SK-N-SH (cell line): ENCODE data around the gene FCRL3. TPM values are rescaled to one million over a fixed set of nuclear protein-coding genes. Genes with fewer than 3 reads are reported as not detected.

Experiments used
- CTCF ChIA-PET: fragments of 300-600, 350-600 bp; formaldehyde crosslinking; extraction: SDS; loops from one replicate; lab custom pipeline; 2021; lab: Yijun Ruan, JAX
- POLR2A ChIA-PET: fragments of 350-600 bp; sonication (Branson Sonifier 250); formaldehyde crosslinking; extraction: SDS; loops from one replicate; lab custom pipeline; 2020; ENCODE audit warnings: antibody characterized with exemption, inconsistent platforms; lab: Yijun Ruan, JAX
- DNase-seq: peaks from one replicate; pipeline ENCODE4 v3.0.0; 2012
- H2AFZ ChIP-seq: fragments of 200-600 bp; sonication (generic); 2 replicates; pipeline ENCODE4 v1.8.1; 2016; ENCODE audit warnings: antibody characterized with exemption, mild to moderate bottlenecking, low read depth
- H3F3A ChIP-seq: fragments of 200-600 bp; sonication (generic); replicated peaks from 2 replicates; pipeline ENCODE3; 2016; ENCODE audit warnings: antibody characterized with exemption, mild to moderate bottlenecking; ENCODE audit not compliant: insufficient read depth
- H3K27ac ChIP-seq, 2 experiments: fragments of 200-500 bp in 1 of 2; fragments of 200-600 bp in 1 of 2; sonication (Bioruptor generic) in 1 of 2; sonication (generic), shearing (Covaris generic) in 1 of 2; 2 replicates each; pipeline versions ENCODE4 v1.5.1 to v1.6.1; 2014 to 2016; ENCODE audit warnings: low read depth in 2 of 2, inconsistent platforms in 1 of 2, low read length in 1 of 2, mild to moderate bottlenecking in 1 of 2, mixed read lengths in 1 of 2
- H3K27me3 ChIP-seq: fragments of 200-600 bp; sonication (generic), shearing (Covaris generic); 2 replicates; pipeline ENCODE4 v1.6.1; 2016; ENCODE audit warnings: mixed run types; ENCODE audit not compliant: insufficient read depth
- H3K36me3 ChIP-seq, 2 experiments: fragments of 200-500 bp in 1 of 2; fragments of 200-600 bp in 1 of 2; sonication (Bioruptor generic) in 1 of 2; sonication (generic) in 1 of 2; replicated peaks in 1 of 2; 2 replicates each; pipeline versions ENCODE3 to v1.5.1; 2014 to 2016; ENCODE audit warnings: low read length in 1 of 2, mild to moderate bottlenecking in 1 of 2; ENCODE audit not compliant: insufficient read depth in 2 of 2, control insufficient read depth in 1 of 2
- H3K4me1 ChIP-seq, 2 experiments: fragments of 200-500 bp in 1 of 2; fragments of 200-600 bp in 1 of 2; sonication (Bioruptor generic) in 1 of 2; sonication (generic), shearing (Covaris generic) in 1 of 2; 2 replicates each; pipeline versions ENCODE4 v1.5.1 to v1.6.1; 2014 to 2016; ENCODE audit warnings: low read depth in 1 of 2, low read length in 1 of 2, mixed run types in 1 of 2; ENCODE audit not compliant: insufficient read depth in 2 of 2, control insufficient read depth in 1 of 2
- H3K4me2 ChIP-seq: fragments of 200-600 bp; sonication (generic), shearing (Covaris generic); 2 replicates; pipeline ENCODE4 v1.6.1; 2017; ENCODE audit warnings: mixed run types
- H3K4me3 ChIP-seq, 2 experiments: fragments of 200-500 bp in 1 of 2; fragments of 200-600 bp in 1 of 2; sonication (Bioruptor generic) in 1 of 2; sonication (generic), shearing (Covaris generic) in 1 of 2; 2 replicates each; pipeline versions ENCODE4 v1.5.1 to v1.8.1; 2014 to 2016; ENCODE audit warnings: low read depth in 2 of 2, inconsistent platforms in 1 of 2, low read length in 1 of 2, mild to moderate bottlenecking in 1 of 2, mixed read lengths in 1 of 2, moderate library complexity in 1 of 2
- H3K79me2 ChIP-seq: fragments of 200-600 bp; sonication (generic); 2 replicates; pipeline ENCODE4 v1.8.1; 2017; ENCODE audit warnings: mild to moderate bottlenecking; ENCODE audit not compliant: insufficient read depth
- H3K9ac ChIP-seq: fragments of 200-600 bp; sonication (generic); 2 replicates; pipeline ENCODE4 v1.6.1; 2017; ENCODE audit warnings: mixed run types
- H3K9me2 ChIP-seq: fragments of 200-600 bp; sonication (generic); 2 replicates; pipeline ENCODE4 v1.6.1; 2017; ENCODE audit warnings: mixed run types
- H3K9me3 ChIP-seq: fragments of 200-600 bp; sonication (generic); 2 replicates; pipeline ENCODE4 v1.6.1; 2017; ENCODE audit warnings: mixed run types, mild to moderate bottlenecking, moderate library complexity
- H4K20me1 ChIP-seq: fragments of 200-600 bp; sonication (generic); 2 replicates; pipeline ENCODE4 v1.6.1; 2017; ENCODE audit warnings: mild to moderate bottlenecking, mixed run types; ENCODE audit not compliant: insufficient read depth
- CHD2 ChIP-seq: fragments of 150-350 bp; IDR thresholded peaks from 2 replicates; pipeline ENCODE4 v1.6.1; 2018; ENCODE audit warnings: low read length; ENCODE audit not compliant: partially characterized antibody
- CTCF ChIP-seq: fragments of 200-600 bp; sonication (generic); IDR thresholded peaks from 2 replicates; pipeline ENCODE4 v1.6.1; 2017; ENCODE audit warnings: antibody characterized with exemption, mild to moderate bottlenecking, moderate library complexity
- EP300 ChIP-seq, 2 experiments: IDR thresholded peaks; 2 replicates each; pipeline versions ENCODE4 v1.4.0 to v1.6.1; 2012; ENCODE audit warnings: borderline replicate concordance in 1 of 2, low read depth in 1 of 2, low read length in 1 of 2
- EZH2phosphoT487 ChIP-seq: fragments of 200-600 bp; sonication (generic); IDR thresholded peaks from 2 replicates; pipeline ENCODE4 v1.6.1; 2017; ENCODE audit warnings: low read depth, mixed run types, mild to moderate bottlenecking, antibody characterized with exemption, moderate library complexity, borderline replicate concordance
- FOSL2 ChIP-seq: IDR thresholded peaks from 2 replicates; pipeline ENCODE4 v1.4.0; 2012; ENCODE audit warnings: low read depth, mild to moderate bottlenecking, moderate library complexity, borderline replicate concordance
- FOXJ3 ChIP-seq: sonication (generic); formaldehyde crosslinking; IDR thresholded peaks from 2 replicates; pipeline ENCODE4 v1.5.1; 2020; ENCODE audit warnings: mild to moderate bottlenecking, missing genetic modification reagents
- JUND ChIP-seq: IDR thresholded peaks from 2 replicates; pipeline ENCODE4 v1.4.0; 2012
- MAX ChIP-seq: IDR thresholded peaks from 2 replicates; pipeline ENCODE4 v1.4.0; 2012; ENCODE audit warnings: low read depth
- MEF2A ChIP-seq: IDR thresholded peaks from 2 replicates; pipeline ENCODE4 v1.4.0; 2012; ENCODE audit warnings: low read depth, borderline replicate concordance
- MXI1 ChIP-seq: IDR thresholded peaks from 2 replicates; pipeline ENCODE4 v1.6.1; 2012; ENCODE audit warnings: mild to moderate bottlenecking, low read depth, low read length, improper control_type of control experiment
- PBX3 ChIP-seq: IDR thresholded peaks from 2 replicates; pipeline ENCODE4; 2012
- RAD21 ChIP-seq: IDR thresholded peaks from 2 replicates; pipeline ENCODE4 v1.6.1; 2012; ENCODE audit warnings: mild to moderate bottlenecking, low read length
- SIN3A ChIP-seq: IDR thresholded peaks from 2 replicates; pipeline ENCODE4 v1.6.1; 2012; ENCODE audit warnings: low read depth, mild to moderate bottlenecking, low read length, moderate library complexity, borderline replicate concordance
- SMC3 ChIP-seq: IDR thresholded peaks from 2 replicates; pipeline ENCODE4 v1.6.1; 2012; ENCODE audit warnings: low read depth, low read length, improper control_type of control experiment
- TAF1 ChIP-seq: IDR thresholded peaks from 2 replicates; pipeline ENCODE4 v1.6.1; 2012; ENCODE audit warnings: low read depth, mild to moderate bottlenecking, low read length, moderate library complexity, borderline replicate concordance
- TEAD4 ChIP-seq: IDR thresholded peaks from 2 replicates; pipeline ENCODE4 v1.4.0; 2012; ENCODE audit warnings: mild to moderate bottlenecking, borderline replicate concordance; ENCODE audit not compliant: insufficient read depth
- USF2 ChIP-seq: fragments of 150-350 bp; IDR thresholded peaks from 2 replicates; pipeline ENCODE4 v1.6.1; 2017; ENCODE audit warnings: antibody characterized with exemption, low read length, low read depth, borderline replicate concordance
- YY1 ChIP-seq: IDR thresholded peaks from 2 replicates; pipeline ENCODE4 v1.4.0; 2012; ENCODE audit warnings: low read depth, mild to moderate bottlenecking
- ZBTB33 ChIP-seq: IDR thresholded peaks from 2 replicates; pipeline ENCODE4 v1.4.0; 2012; ENCODE audit warnings: low read depth, borderline replicate concordance
- WGBS: methylation state at CpG from one replicate; pipeline ENCODE4 v1.1.6; 2017; ENCODE audit warnings: low lambda C conversion rate; 5-methylcytosine and 5-hydroxymethylcytosine counted together
- polyA plus RNA-seq, 3 experiments: library from polyadenylated mRNA; depleted of rRNA; stranded (reverse); fragments of >200 nt; gene quantifications; 2 replicates each; pipeline ENCODE4 v1.2.3, GENCODE V29; 2012

Gene FCRL3
- polyA plus RNA-seq, 1 of the 3 experiments (the other 2 are of a cell fraction) = not detected

GRCh38 chr1:157691285-157691920 is 9.2 kb downstream of the FCRL3 start (continued):
- TF ChIP-seq CTCF (peak; percentile 59), SIN3A (no peak), PBX3 (no peak), MAX (no peak), MEF2A (no peak), RAD21 (peak; percentile 37)

- H3K9ac ChIP-seq = no peak overlapping the region
- CTCF ChIA-PET = no interaction called here
- H3K9me2 ChIP-seq = no peaks in the 10 kb centered on the region
- H3K27me3 ChIP-seq = no peaks in the 10 kb centered on the region
- no peak overlapping the region for H2AFZ ChIP-seq
- 1% methylated on average over 5 of the region's 5 CpGs for WGBS
- TF ChIP-seq MXI1 = no peak
- TF ChIP-seq MEF2A = no peak
- no peak for TF ChIP-seq EZH2phosphoT487
- no peak for TF ChIP-seq CTCF
- no peak for TF ChIP-seq FOSL2
- no peak for TF ChIP-seq YY1
- no peak for TF ChIP-seq MAX
- no peak for TF ChIP-seq JUND
- no peak for TF ChIP-seq FOXJ3 (CRISPR knock-in tag)
- TF ChIP-seq USF2 = no peak
- TF ChIP-seq TAF1 = no peak
- TF ChIP-seq CHD2 = no peak
- no peak for TF ChIP-seq SMC3
- TF ChIP-seq EP300 (IDR thresholded peaks at IDR 0.05; ENCODE audit: borderline replicate concordance in 1 of 2, low read depth in 1 of 2, low read length in 1 of 2) = no peak
- no peak for TF ChIP-seq TEAD4
- TF ChIP-seq ZBTB33 = no peak
- TF ChIP-seq, all 33 proteins: peak for 0
- Histone ChIP-seq H3K27ac (no peak overlapping the region), H4K20me1 (no peaks in the 10 kb centered on the region), H3K4me2 (no peak overlapping the region), H3K4me3 (no peak overlapping the region), H3K9me3 (no peaks in the 10 kb centered on the region), H3K4me1 (no peaks in the 10 kb centered on the region), H3K79me2 (no peaks in the 10 kb centered on the region), H3F3A (no peaks in the 10 kb centered on the region), H3K36me3 (no peaks in the 10 kb centered on the region)
- POLR2A ChIA-PET = no interaction called here
- DNase-seq = no peak
Measured at GRCh38 chr1:157682710-157683437, 17.7 kb downstream of the FCRL3 start.
